Subcutaneous abdominal adipose tissue (tissue), 5 donors: ENCODE results near the gene MTA1.
A peak's percentile ranks its signal among the peaks of the same experiment; 100 is the strongest.

Source experiments
- H3K27ac ChIP-seq: one replicate; pipeline ENCODE4 v1.7.0; 2013; ENCODE audit warnings: low read depth, mild to moderate bottlenecking, inconsistent platforms, low read length, moderate library complexity
- H3K27me3 ChIP-seq, 5 donors: one replicate each; pipeline ENCODE4 v1.7.0; 2013; ENCODE audit warnings: low read length in 5 of 5, inconsistent platforms in 1 of 5; ENCODE audit not compliant: control insufficient read depth in 5 of 5, insufficient read depth in 4 of 5
- H3K36me3 ChIP-seq, 5 donors: one replicate each; pipeline ENCODE4 v1.7.0; 2013; ENCODE audit warnings: low read length in 5 of 5; ENCODE audit not compliant: control insufficient read depth in 5 of 5, insufficient read depth in 5 of 5
- H3K4me1 ChIP-seq, 5 donors: one replicate each; pipeline ENCODE4 v1.7.0; 2013; ENCODE audit warnings: low read length in 5 of 5, mild to moderate bottlenecking in 3 of 5, moderate library complexity in 1 of 5; ENCODE audit not compliant: control insufficient read depth in 5 of 5, insufficient read depth in 5 of 5
- H3K4me3 ChIP-seq, 5 donors: one replicate each; pipeline ENCODE4 v1.7.0; 2013; ENCODE audit warnings: low read length in 5 of 5, low read depth in 1 of 5
- H3K9ac ChIP-seq, 5 donors: one replicate each; pipeline ENCODE4 v1.7.0; 2013; ENCODE audit warnings: low read length in 5 of 5, mild to moderate bottlenecking in 4 of 5, moderate library complexity in 3 of 5
- H3K9me3 ChIP-seq, 5 donors: one replicate each; pipeline ENCODE4 v1.7.0; 2013; ENCODE audit warnings: low read length in 5 of 5; ENCODE audit not compliant: control insufficient read depth in 5 of 5
- donor health status: healthy.
- donor health status: healthy.
- donor health status: healthy.
- donor health status: healthy.
- donor health status: healthy.

MTA1 gene

DNA sequence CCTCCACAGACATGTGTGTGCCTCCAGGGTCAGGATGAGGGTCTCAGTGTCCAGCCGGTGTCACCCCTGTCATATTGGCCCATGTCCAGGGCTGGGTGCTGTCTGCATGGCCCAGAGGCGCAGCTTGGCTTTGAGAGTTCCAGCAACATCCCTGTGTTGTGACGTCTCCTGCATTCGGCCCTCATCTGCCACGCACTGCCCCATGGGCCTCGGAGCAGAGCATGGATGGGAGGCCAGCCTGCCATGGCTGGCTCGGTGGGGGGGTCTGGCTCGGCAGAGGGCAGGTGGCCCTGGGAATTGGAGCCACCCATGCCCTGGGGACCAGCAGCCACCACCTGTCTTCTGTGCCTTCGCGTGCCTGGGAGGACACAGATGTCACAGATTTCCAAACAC lies 32.1 kb upstream of the MTA1 start:
- Histone ChIP-seq H3K4me1 (peaks cover 0 to 62% (median 30%) of the 10 kb centered on the region in 5 donors), H3K27ac (no peak overlapping the region), H3K27me3 (no peaks in the 10 kb centered on the region), H3K9ac (no peak overlapping the region), H3K36me3 (peaks cover 0 to 67% (median 56%) of the 10 kb centered on the region in 5 donors), H3K9me3 (no peaks in the 10 kb centered on the region), H3K4me3 (no peak overlapping the region)

DNA sequence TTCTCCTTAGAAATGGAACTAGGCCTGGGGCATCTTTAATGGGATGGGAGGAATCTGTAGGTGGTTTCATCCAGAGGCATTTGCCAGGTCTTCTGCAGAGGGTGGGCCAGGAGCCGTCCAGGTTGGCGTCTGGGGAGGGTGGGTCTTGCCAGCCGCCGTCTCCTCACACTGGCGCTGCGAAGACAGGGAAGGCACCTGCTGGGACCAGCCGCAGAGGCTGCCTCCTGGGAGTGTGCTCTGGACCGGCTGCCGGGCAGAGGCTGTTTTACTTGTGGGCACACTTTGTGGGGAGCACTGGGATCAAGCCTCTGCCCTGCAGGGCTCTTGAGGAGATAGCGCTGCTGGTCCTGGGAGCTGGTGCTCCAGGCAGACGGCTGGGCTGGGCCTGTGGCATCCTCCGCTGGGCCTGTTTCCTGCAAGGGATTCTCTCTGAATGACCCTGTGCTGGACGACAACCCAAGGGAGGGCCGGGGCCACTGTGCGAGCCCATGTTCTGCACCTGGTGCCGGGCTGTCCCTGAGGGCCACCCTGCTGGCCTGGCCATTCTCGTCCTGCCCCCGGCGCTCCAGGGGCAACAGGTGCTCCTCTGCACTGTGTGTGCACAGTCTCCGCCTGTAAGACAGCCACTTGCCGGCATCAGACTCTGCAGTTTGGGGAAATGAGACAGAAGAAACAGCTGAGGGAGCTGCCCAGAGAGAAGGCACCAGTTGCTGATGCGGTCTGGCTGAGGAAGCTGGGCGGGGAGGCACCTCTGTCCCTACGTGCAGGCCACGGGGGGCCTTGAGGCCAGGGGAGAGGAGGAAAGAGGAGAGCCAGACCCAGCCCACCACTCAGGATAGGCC lies 31.3 kb upstream of the MTA1 start:
- Histone ChIP-seq H3K4me1 (peaks cover 0 to 62% (median 30%) of the 10 kb centered on the region in 5 donors), H3K27ac (no peak overlapping the region), H3K27me3 (no peaks in the 10 kb centered on the region), H3K4me3 (no peak overlapping the region), H3K9ac (no peak overlapping the region), H3K36me3 (peaks cover 0 to 67% (median 55%) of the 10 kb centered on the region in 5 donors), H3K9me3 (no peaks in the 10 kb centered on the region)

DNA sequence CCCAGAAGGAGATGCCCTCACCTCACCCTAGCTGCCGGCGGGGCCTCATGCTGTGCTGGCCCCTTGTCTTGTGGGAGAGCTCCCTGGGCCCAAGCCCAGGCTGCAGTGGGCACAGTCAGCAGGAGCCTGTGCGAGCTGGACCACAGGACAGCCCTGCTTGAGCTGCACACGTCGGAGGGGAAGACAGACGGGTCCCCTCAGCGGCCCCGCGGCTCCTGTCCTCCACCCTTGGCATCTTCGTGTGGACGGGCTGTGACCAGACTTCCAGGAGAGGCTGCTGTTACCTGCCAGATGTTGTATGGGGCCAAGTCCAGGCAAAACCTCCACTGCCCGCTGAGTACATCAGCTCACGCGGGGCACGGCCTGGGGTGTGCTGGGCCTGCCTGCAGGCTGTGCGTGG lies 30.7 kb upstream of the MTA1 start:
- H3K4me1 ChIP-seq: peaks cover 0 to 63% (median 30%) of the 10 kb centered on the region in 5 donors
- no peak overlapping the region for H3K9ac ChIP-seq
- no peak overlapping the region for H3K4me3 ChIP-seq
- no peak overlapping the region for H3K27ac ChIP-seq
- no peaks in the 10 kb centered on the region for H3K27me3 ChIP-seq
- peaks cover 0 to 60% (median 48%) of the 10 kb centered on the region in 5 donors for H3K36me3 ChIP-seq
- H3K9me3 ChIP-seq: no peaks in the 10 kb centered on the region

DNA sequence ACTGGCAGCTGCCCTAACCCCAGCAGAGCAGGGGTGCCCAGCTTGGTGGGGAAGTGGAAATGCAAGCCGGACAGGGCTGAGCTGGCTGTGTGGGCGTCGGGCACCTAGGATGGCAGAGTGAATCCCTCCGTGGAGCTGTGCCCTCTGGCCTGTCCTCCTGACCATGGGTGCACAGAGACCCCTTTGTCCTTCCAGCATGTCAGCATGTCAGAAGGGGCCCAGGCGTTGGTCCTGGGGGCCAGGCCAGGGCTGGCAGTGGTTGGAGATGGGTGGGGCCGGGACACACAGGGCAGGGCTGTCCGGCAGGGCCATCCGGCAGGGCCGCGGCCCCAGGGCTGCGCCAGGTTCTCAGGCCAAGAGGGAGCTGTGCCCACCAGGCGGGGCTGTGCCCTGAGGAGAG lies 30.1 kb upstream of the MTA1 start:
- Histone ChIP-seq H3K4me3 (no peak overlapping the region), H3K36me3 (peaks cover 0 to 58% (median 44%) of the 10 kb centered on the region in 5 donors), H3K27me3 (no peaks in the 10 kb centered on the region), H3K9ac (peak overlapping the region in 1 of 5 donors; percentile 3), H3K9me3 (no peaks in the 10 kb centered on the region), H3K27ac (peak overlapping the region; percentile 23), H3K4me1 (peaks cover 0 to 68% (median 31%) of the 10 kb centered on the region in 5 donors)

DNA sequence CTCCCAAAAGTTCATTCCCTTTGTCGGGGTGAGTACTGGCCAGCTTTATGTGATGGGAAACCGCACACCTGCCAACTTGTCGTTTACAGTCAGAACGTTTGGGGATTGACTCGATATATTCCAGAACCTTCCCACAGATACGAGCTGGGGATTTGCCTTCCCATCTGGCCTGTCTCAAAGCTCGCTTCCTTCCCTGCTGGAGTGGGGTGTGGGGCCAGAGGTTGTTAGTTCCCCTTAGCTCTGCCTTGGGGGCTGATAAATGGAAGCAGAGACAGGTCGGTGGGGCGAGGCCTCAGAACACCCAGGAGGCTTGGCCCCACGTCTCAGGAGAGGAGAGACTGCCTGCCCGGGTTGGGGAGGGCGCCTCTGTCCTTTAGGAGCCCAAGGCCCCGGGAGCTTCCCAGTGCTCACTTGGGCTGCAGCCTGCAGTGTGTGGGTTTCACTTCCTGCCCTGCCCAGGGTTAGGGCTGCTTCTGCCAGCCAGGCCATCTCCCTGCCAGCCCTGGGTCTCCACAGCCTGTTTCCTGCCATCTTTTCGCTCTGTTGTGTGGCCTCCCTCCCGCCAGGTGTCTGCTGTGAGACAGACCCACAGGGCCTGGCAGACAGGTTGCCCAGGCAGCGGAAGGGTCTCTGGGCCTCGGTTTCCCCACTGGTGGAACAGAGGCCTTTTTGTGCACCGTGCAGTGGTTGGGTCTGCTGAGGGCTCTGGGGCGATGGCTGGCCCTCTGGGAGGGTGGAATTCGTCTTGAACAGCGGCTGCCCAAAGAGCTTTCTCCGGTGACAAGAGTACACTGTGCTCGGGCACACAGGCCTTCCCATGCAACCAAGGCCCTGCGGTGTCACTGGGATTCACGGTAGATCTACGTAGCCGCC lies 29.4 kb upstream of the MTA1 start:
- Histone ChIP-seq H3K36me3 (peaks cover 0 to 57% (median 41%) of the 10 kb centered on the region in 5 donors), H3K27me3 (no peaks in the 10 kb centered on the region), H3K27ac (peak overlapping the region; percentile 23), H3K4me3 (no peak overlapping the region), H3K9me3 (no peaks in the 10 kb centered on the region), H3K9ac (no peak overlapping the region), H3K4me1 (peaks cover 0 to 68% (median 33%) of the 10 kb centered on the region in 5 donors)

DNA sequence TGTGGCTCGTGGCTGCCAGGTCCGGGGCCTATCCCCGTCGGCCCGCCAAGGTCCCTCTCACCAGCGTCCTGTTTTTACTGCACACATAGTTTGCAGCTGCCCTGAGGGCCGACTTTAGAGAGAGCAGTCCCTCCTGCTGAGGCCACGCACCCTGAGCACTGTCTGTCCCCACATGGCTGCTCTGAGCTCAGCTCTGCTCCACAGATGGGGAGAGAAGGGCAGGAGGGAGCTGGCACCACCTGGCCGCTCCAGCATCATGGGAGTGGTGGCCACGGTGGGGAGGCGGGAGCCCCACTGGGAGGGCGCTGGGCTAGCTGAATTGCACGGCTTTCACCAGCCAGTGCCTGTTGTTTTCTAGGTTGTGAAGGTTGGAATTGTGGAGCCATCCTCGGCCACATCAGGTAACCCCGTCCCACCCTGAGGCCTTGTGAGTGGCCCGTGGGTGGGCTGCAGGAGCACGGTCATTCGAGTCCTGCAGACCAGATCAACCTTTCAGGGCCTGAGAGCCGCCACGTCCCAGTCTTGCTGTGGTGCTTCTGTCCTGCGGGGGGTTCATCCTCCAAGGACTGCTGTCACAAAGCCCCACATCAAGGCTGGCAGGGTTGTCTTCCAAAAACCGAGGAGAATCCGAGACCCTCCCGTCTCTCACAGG lies 28.7 kb upstream of the MTA1 start:
- Histone ChIP-seq H3K4me3 (no peak overlapping the region), H3K4me1 (peaks cover 0 to 61% (median 31%) of the 10 kb centered on the region in 5 donors), H3K36me3 (peaks cover 0 to 49% (median 34%) of the 10 kb centered on the region in 5 donors), H3K27ac (no peak overlapping the region), H3K9me3 (no peaks in the 10 kb centered on the region), H3K9ac (no peak overlapping the region), H3K27me3 (no peaks in the 10 kb centered on the region)

DNA sequence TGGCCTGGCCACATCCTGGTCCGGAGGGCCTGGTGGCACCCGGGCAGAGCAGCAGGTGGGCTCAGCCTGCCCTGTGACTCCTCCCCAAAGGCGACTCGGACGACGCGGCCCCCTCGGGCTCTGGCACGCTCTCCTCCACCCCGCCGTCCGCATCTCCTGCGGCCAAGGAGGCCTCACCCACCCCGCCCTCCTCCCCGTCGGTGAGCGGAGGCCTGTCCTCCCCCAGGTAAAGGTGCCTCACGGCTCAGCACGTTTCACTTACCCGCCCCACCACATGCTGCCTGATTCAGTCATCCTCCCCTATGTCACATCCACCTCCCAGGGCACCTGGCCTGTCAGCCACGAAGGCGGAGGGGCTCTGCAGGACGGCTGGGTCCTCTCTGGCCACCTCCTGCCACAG lies 28.1 kb upstream of the MTA1 start:
- Histone ChIP-seq H3K36me3 (peaks cover 0 to 44% (median 31%) of the 10 kb centered on the region in 5 donors), H3K9ac (no peak overlapping the region), H3K27me3 (no peaks in the 10 kb centered on the region), H3K4me1 (peaks cover 0 to 55% (median 29%) of the 10 kb centered on the region in 5 donors), H3K4me3 (no peak overlapping the region), H3K27ac (no peak overlapping the region), H3K9me3 (no peaks in the 10 kb centered on the region)

DNA sequence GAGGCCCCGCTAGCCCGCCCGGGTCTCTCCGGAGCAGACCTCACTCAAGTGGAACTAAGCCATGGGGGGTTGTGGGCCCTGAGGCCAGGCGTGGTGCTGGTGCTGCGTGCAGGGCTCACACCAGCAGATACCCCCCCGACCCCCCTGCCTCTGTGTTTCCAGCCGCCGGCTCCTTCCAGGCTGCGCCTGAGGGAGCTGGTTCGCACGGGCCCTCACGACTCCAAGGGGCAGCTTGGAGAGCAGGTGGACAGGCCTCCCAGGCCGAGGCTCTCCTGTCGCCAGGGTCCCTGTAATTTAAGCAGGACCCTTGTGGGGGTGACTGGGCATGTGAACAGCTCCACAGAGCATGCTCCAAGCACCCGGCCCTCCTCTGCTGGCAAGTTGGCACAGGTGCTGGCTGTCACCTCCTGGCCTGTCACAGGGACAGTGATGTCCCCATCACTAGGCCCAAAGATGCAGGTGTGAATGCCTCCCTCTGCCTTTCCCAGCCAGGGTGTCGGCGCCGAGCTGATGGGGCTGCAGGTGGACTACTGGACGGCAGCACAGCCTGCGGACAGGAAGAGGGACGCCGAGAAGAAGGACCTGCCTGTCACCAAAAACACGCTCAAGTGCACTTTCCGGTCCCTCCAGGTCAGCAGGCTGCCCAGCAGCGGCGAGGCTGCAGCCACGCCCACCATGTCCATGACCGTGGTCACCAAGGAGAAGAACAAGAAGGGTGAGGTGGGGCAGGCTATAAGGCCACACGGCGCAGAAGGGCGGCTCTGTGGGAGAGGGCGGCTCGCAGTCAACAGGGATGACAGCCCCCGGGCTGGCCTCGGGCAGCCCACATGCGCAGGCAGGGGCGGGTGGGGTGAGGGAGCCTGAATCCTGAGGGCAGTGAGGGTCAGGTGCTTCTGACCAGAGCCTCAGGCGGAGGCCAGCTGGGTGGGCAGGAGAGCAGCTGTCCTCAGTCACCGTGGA lies 27.2 kb upstream of the MTA1 start:
- H3K9me3 ChIP-seq: no peaks in the 10 kb centered on the region
- no peaks in the 10 kb centered on the region for H3K27me3 ChIP-seq
- H3K4me1 ChIP-seq: peaks cover 0 to 55% (median 35%) of the 10 kb centered on the region in 5 donors
- H3K27ac ChIP-seq: no peak overlapping the region
- H3K9ac ChIP-seq: no peak overlapping the region
- H3K4me3 ChIP-seq: no peak overlapping the region
- peaks cover 0 to 36% (median 24%) of the 10 kb centered on the region in 5 donors for H3K36me3 ChIP-seq

DNA sequence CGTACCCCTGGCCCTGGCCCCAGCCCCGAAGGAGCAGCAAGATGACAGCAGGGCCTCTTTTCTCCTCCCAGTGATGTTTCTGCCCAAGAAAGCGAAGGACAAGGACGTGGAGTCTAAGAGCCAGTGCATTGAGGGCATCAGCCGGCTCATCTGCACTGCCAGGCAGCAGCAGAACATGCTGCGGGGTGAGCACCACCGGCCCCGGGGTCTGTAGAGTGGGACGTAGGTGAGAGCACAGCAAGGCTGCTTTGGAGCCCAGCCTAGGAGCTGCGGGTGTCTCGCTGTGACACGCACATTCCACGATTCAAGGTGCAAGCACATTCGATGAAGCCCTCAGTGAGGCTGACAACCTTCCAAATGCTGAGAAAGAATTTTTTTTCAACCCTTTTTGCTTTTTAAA lies 26.5 kb upstream of the MTA1 start:
- Histone ChIP-seq H3K27ac (no peak overlapping the region), H3K4me3 (no peak overlapping the region), H3K9me3 (no peaks in the 10 kb centered on the region), H3K9ac (no peak overlapping the region), H3K27me3 (no peaks in the 10 kb centered on the region), H3K36me3 (peaks cover 0 to 30% (median 20%) of the 10 kb centered on the region in 5 donors), H3K4me1 (peaks cover 0 to 54% (median 40%) of the 10 kb centered on the region in 5 donors)
